Stimulated activated CD4-positive, alpha-beta T cell treated with anti-CD3 and anti-CD28 coated beads, Interleukin-1b, Interleukin-23, amount 100 ng/mL, for 24 hours (primary cell): Measurements from ENCODE around the gene LY6G6F.

Source experiments
- DNase-seq, 4 experiments: peaks; one replicate each; pipeline ENCODE4 v3.0.0-alpha.2; 2020; ENCODE audit warnings: low read depth in 4 of 4, low spot score in 1 of 4

The LY6G6F gene

DNA sequence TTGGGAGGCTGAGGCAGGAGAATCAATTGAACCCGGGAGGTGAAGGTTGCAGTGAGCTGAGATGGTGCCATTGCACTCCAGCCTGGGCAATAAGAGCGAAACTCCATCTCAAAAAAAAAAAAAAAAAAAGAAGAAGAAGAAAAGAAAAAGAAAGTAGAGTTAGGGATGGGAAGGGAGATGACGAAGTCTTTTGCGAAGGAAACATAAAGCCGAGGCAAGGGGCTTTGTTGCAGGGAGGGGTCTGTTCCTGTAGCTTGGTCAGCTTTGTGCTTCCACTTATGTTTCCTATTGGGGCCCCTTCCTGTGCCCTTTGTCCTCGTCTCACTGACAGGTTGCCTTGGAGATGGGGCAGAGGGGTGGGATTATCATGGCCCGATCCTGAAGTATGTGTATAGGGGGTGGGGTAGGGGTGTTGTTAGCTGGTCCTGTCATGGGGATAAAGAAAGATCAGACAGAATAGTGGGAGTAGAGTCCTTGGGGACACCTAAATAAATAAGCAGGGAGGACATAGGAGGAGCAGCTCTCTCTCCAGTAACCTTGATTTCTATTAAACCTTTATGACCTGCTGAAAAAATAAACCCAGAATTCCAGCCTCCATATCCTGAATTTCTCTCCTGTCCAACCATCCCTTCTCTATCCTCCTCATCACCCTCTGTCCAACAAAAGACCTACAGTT, 30.8 kb downstream of the LY6G6F start:
- DNase-seq, result no peak

GRCh38 chr6:31737991-31738979, 31.6 kb downstream of the LY6G6F start:
- DNase-seq, result peak in 1 of 4 experiments; percentile 55

- DNase-seq, result peak; percentile 88 to 95 (median 92)
Observed at GRCh38 chr6:31739639-31740396, 33.2 kb downstream of the LY6G6F start, which contains the start of gene MSH5. MSH5 (plus strand) TSS chr6:31740005; CDS start chr6:31740467, 462 bp downstream.

- no peak for DNase-seq
Observed at GRCh38 chr6:31740397-31741223, 33.9 kb downstream of the LY6G6F start.

GRCh38 chr6:31741815-31742214, 35.1 kb downstream of the LY6G6F start:
- DNase-seq, result no peak

DNA sequence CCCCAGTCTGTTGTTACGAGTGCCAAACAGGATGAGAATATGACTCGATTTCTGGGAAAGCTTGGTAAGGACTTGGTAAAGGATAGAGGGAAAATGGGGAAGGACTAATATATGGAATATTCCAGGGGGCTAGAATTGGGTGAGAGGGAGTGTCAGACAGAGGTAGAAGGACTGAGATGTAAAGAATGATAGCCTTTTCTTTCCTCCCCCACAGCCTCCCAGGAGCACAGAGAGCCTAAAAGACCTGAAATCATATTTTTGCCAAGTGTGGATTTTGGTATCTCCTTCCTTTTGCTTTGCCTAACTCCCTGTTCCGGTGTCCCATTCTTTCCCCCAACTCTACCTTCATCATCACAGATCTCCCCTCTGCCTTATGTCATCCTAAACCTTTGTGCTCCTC, 36.2 kb downstream of the LY6G6F start:
- DNase-seq, result no peak

- DNase-seq, result no peak
Observed at GRCh38 chr6:31744422-31744821, 37.8 kb downstream of the LY6G6F start.

GRCh38 chr6:31749301-31750036, 42.8 kb downstream of the LY6G6F start:
- no peak for DNase-seq

GRCh38 chr6:31750411-31751022, 43.9 kb downstream of the LY6G6F start:
- no peak for DNase-seq

- no peak for DNase-seq
Observed at GRCh38 chr6:31752739-31753319, 46.2 kb downstream of the LY6G6F start.

- no peak for DNase-seq
Observed at GRCh38 chr6:31758281-31758680, 51.6 kb downstream of the LY6G6F start.
